C4-2B (cell line): ENCODE results near the gene ARID4A.
A peak's percentile ranks its signal among the peaks of the same experiment; 100 is the strongest.

Source experiments
- ZFX ChIP-seq: fragments of 450-650 bp; IDR thresholded peaks from 2 replicates; pipeline ENCODE4 v1.6.1; 2017
- TF ChIP-seq, protein P1 (sequence below): fragments of 450-650 bp; conservative IDR thresholded peaks from 2 replicates; pipeline ENCODE4 v1.5.1; 2017; ENCODE audit warnings: mild to moderate bottlenecking

DNA sequence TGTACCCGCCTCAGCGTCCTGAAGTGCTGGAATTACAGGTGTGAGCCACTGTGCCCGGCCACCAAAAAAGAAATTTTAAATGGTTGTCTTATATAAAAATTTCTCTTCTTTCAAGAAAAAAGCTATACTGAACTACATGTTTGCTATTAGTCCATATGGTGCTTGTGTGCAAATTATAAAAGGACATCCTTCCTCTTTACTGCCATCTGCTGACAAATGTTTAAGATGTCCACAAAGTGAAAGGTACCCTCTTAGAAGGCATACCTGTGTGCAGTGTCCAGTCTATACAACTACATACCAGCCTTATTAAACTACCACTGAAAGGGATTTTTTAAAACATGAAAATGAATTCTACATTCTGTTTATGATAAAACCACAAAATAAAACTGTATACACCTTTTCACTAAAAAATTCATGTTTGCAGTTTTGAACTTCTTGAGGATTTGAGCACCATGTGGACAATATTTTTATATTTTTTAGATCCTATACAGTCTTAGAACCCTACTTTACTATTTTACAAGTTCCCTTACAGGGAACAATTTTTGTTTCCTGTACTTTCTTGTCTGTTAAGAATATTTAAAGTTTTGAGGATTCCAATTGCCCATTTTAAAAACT is 64.5 kb downstream of the ARID4A start:
- TF ChIP-seq, protein P1, sequence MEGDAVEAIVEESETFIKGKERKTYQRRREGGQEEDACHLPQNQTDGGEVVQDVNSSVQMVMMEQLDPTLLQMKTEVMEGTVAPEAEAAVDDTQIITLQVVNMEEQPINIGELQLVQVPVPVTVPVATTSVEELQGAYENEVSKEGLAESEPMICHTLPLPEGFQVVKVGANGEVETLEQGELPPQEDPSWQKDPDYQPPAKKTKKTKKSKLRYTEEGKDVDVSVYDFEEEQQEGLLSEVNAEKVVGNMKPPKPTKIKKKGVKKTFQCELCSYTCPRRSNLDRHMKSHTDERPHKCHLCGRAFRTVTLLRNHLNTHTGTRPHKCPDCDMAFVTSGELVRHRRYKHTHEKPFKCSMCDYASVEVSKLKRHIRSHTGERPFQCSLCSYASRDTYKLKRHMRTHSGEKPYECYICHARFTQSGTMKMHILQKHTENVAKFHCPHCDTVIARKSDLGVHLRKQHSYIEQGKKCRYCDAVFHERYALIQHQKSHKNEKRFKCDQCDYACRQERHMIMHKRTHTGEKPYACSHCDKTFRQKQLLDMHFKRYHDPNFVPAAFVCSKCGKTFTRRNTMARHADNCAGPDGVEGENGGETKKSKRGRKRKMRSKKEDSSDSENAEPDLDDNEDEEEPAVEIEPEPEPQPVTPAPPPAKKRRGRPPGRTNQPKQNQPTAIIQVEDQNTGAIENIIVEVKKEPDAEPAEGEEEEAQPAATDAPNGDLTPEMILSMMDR = peak; percentile 69
- TF ChIP-seq ZFX = no peak
